ENCODE data around the gene TFAP2A. TPM values are rescaled to one million over a fixed set of nuclear protein-coding genes. Genes with fewer than 3 reads are reported as not detected.

TFAP2A gene
- polyA plus RNA-seq, 4 donors = 0.19 to 0.58 TPM; not detected in 2

- Histone ChIP-seq H3K9me3 (ENCODE audit: control insufficient read depth in 2 of 2, insufficient read depth in 1 of 2, low read depth in 1 of 2, low read length in 1 of 2) (peaks cover 0 to 15% of the 10 kb centered on the region in 2 donors), H3K4me1 (ENCODE audit: control insufficient read depth in 3 of 3, insufficient read depth in 2 of 3, low read depth in 1 of 3, low read length in 2 of 3) (peaks cover 7 to 32% (median 9%) of the 10 kb centered on the region in 3 donors), H3K27me3 (ENCODE audit: control insufficient read depth in 3 of 3, insufficient read depth in 3 of 3, low read length in 3 of 3) (peaks cover 10 to 89% (median 63%) of the 10 kb centered on the region in 3 donors), H3K27ac (ENCODE audit: low read depth in 1 of 3, low read length in 2 of 3) (no peak overlapping the region), H3K4me3 (ENCODE audit: low read depth in 1 of 3, low read length in 3 of 3) (peak overlapping the region; percentile 57 to 77 (median 59)), H3K36me3 (ENCODE audit: control insufficient read depth in 3 of 3, insufficient read depth in 2 of 3, low read depth in 1 of 3, low read length in 3 of 3) (no peaks in the 10 kb centered on the region)
- DNase-seq = no peak
- 0 to 1% (median 1%) methylated on average over 49 to 82 of the region's 82 CpGs for WGBS, 3 donors
- FAIRE-seq = no peak
Measured at GRCh38 chr6:10412461-10413261, 2.2 kb downstream of the TFAP2A start.

DNA sequence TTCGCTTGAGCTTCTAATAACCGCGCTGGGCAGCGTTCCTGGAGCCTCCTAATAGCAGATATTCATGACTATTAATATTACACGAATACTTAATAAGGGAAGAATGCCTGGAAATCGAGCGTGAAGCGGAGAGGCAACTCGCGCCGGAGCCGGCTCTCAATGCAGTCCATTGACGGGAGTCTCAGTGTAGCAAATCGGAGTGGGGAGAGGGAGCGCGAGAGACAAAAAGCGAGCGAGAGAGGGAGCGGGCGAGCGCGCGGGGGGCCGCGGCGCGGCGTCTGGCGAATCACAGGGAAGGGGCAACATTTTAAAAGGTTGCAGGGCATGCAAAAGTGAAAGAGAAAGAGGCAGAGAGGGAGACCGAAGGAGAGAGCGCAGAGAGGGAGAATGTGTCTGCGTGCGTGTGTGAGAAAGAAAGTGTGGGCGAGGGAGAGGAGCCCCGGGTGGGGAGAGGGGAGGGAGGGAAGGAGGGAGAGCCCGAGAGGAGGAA lies 2.9 kb downstream of the TFAP2A start:
- H3K4me3 ChIP-seq (ENCODE audit: low read depth in 1 of 3, low read length in 3 of 3) = peak overlapping the region; percentile 57 to 77 (median 59)
- DNase-seq (peak; percentile 33 to 60), FAIRE-seq (no peak)
- H3K27me3 ChIP-seq (ENCODE audit: control insufficient read depth in 3 of 3, insufficient read depth in 3 of 3, low read length in 3 of 3) = peaks cover 5 to 89% (median 56%) of the 10 kb centered on the region in 3 donors
- peaks cover 7 to 32% (median 9%) of the 10 kb centered on the region in 3 donors for H3K4me1 ChIP-seq (ENCODE audit: control insufficient read depth in 3 of 3, insufficient read depth in 2 of 3, low read depth in 1 of 3, low read length in 2 of 3)
- no peaks in the 10 kb centered on the region for H3K36me3 ChIP-seq (ENCODE audit: control insufficient read depth in 3 of 3, insufficient read depth in 2 of 3, low read depth in 1 of 3, low read length in 3 of 3)
- WGBS, 3 donors = 1% methylated on average over 36 of the region's 36 CpGs
- no peak overlapping the region for H3K27ac ChIP-seq (ENCODE audit: low read depth in 1 of 3, low read length in 2 of 3)
- H3K9me3 ChIP-seq (ENCODE audit: control insufficient read depth in 2 of 2, insufficient read depth in 1 of 2, low read depth in 1 of 2, low read length in 1 of 2) = peaks cover 0 to 15% of the 10 kb centered on the region in 2 donors

DNA sequence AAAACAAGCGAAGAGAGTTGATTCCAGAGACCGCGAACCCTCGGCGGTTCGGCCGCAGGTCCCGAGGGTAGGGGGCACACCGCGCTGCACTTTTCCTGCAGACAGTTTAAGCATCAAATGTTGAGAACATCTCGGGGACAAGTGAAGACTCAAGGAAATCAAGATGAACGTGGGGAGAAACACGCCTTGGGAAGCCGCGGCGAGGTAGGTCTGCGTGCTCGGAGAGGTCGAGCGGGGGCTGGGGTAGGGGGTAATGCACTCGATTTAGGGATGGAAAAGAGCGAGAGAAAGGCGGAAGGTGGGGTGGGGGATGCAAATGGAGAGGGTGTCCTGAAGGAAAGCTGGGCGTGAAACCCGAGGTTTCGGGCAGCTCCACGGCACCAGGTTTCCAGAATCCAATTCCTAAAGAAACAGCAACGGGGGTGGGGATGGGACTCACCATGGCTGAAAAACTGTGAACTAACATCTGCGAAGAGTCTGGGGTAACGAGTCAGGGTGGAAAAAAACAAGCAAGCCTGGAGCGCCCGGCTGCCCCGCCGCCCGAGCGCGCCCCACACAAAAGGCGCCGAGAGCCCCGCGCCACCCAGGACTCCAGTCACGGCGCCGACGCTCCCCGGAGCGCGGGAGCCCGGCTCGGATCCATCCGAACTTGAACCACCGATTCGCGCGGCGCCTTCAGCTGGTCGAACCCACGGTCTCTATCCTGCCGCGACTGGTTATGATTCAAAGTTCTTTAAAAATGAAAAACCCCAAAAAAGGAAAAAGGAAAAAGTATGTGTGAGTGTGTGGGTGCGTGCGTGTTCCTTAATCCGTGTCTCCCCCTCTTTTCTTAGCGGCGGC lies 3.5 kb downstream of the TFAP2A start:
- DNase-seq (no peak), FAIRE-seq (no peak)
- Histone ChIP-seq H3K27me3 (ENCODE audit: control insufficient read depth in 3 of 3, insufficient read depth in 3 of 3, low read length in 3 of 3) (peaks cover 5 to 89% (median 50%) of the 10 kb centered on the region in 3 donors), H3K9me3 (ENCODE audit: control insufficient read depth in 2 of 2, insufficient read depth in 1 of 2, low read depth in 1 of 2, low read length in 1 of 2) (peaks cover 0 to 12% of the 10 kb centered on the region in 2 donors), H3K4me3 (ENCODE audit: low read depth in 1 of 3, low read length in 3 of 3) (peak overlapping the region; percentile 57 to 77 (median 59)), H3K27ac (ENCODE audit: low read depth in 1 of 3, low read length in 2 of 3) (no peak overlapping the region), H3K4me1 (ENCODE audit: control insufficient read depth in 3 of 3, insufficient read depth in 2 of 3, low read depth in 1 of 3, low read length in 2 of 3) (peaks cover 7 to 32% (median 9%) of the 10 kb centered on the region in 3 donors), H3K36me3 (ENCODE audit: control insufficient read depth in 3 of 3, insufficient read depth in 2 of 3, low read depth in 1 of 3, low read length in 3 of 3) (no peaks in the 10 kb centered on the region)
- 3 to 10% (median 8%) methylated on average over 65 of the region's 65 CpGs for WGBS, 3 donors

DNA sequence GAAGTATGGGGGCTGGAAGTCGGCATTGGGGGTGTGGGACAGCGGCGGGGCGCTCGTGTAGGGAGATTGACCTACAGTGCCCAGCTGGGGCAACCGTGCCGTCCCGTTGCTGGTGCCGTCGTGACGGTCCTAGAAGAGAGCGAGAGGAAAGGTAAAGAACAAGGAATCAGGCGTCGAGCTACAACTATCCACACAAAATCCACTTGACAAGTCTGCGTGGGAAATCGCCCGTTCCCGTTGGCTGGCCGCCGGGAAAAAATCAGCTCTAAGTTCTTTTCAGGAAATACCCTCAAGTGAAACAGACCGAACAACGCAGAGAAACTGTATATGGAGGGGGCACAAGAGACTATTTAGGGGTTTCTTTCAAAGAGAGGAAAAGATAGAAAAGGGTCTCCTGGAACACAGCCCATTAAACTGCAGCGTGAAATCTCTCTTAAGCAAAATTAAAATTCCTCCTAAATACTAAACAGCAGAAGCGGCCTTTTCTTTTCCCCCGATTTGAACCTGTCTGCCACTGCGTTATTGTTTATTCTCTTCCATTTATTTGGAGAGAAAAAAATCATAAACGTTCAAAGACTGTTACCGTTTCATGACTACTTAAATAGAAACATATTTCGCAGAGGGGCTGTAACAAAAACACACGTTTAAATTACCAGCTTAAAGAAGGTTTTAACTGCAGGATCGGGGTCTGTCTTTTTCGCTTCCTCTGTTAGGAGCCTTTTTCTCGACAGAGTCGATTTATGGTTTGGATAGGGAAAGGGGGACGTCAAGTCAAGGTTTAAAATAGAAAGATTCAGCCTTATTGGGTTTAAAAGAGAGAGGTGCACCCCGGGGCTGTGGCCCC lies 4.4 kb downstream of the TFAP2A start:
- Histone ChIP-seq H3K36me3 (ENCODE audit: control insufficient read depth in 3 of 3, insufficient read depth in 2 of 3, low read depth in 1 of 3, low read length in 3 of 3) (no peaks in the 10 kb centered on the region), H3K27me3 (ENCODE audit: control insufficient read depth in 3 of 3, insufficient read depth in 3 of 3, low read length in 3 of 3) (peaks cover 5 to 82% (median 42%) of the 10 kb centered on the region in 3 donors), H3K9me3 (ENCODE audit: control insufficient read depth in 2 of 2, insufficient read depth in 1 of 2, low read depth in 1 of 2, low read length in 1 of 2) (peaks cover 0 to 7% of the 10 kb centered on the region in 2 donors), H3K4me1 (ENCODE audit: control insufficient read depth in 3 of 3, insufficient read depth in 2 of 3, low read depth in 1 of 3, low read length in 2 of 3) (peaks cover 6 to 30% (median 7%) of the 10 kb centered on the region in 3 donors), H3K27ac (ENCODE audit: low read depth in 1 of 3, low read length in 2 of 3) (no peak overlapping the region), H3K4me3 (ENCODE audit: low read depth in 1 of 3, low read length in 3 of 3) (no peak overlapping the region)
- DNase-seq = no peak
- FAIRE-seq = no peak
- 8 to 11% (median 8%) methylated on average over 36 of the region's 36 CpGs for WGBS, 3 donors

- Histone ChIP-seq H3K4me1 (ENCODE audit: control insufficient read depth in 3 of 3, insufficient read depth in 2 of 3, low read depth in 1 of 3, low read length in 2 of 3) (peaks cover 5 to 26% (median 7%) of the 10 kb centered on the region in 3 donors), H3K27me3 (ENCODE audit: control insufficient read depth in 3 of 3, insufficient read depth in 3 of 3, low read length in 3 of 3) (peaks cover 5 to 81% (median 41%) of the 10 kb centered on the region in 3 donors), H3K36me3 (ENCODE audit: control insufficient read depth in 3 of 3, insufficient read depth in 2 of 3, low read depth in 1 of 3, low read length in 3 of 3) (no peaks in the 10 kb centered on the region), H3K27ac (ENCODE audit: low read depth in 1 of 3, low read length in 2 of 3) (no peak overlapping the region), H3K9me3 (ENCODE audit: control insufficient read depth in 2 of 2, insufficient read depth in 1 of 2, low read depth in 1 of 2, low read length in 1 of 2) (peaks cover 2 to 10% of the 10 kb centered on the region in 2 donors), H3K4me3 (ENCODE audit: low read depth in 1 of 3, low read length in 3 of 3) (no peak overlapping the region)
- DNase-seq (no peak), FAIRE-seq (no peak)
- 9 to 25% (median 19%) methylated on average over 30 of the region's 30 CpGs for WGBS, 3 donors
Measured at GRCh38 chr6:10409731-10410206, 5.1 kb downstream of the TFAP2A start.

DNA sequence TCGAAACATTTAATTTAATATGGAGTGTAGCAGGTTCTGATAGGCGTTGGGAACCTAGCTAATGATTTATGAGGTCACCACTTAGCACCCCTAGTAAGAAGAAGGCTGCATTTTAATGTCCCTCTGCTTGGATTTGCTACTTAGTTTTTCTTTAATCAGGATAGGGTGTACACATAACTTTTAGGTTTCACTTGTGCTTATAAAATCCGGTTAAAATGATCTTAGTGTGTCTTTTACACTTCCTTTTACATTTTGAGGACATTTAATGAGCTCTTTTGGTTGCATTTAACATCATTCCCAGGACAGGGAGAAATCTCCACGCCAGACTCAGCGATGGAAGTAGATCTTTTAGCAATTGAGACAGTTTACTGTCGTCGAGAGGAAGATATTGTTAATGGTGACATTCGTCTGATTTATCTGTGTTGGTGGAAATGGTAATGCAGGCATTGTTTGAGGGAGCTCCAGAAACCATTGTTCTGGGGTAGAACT lies 5.6 kb downstream of the TFAP2A start:
- FAIRE-seq (no peak), DNase-seq (no peak)
- Histone ChIP-seq H3K9me3 (ENCODE audit: control insufficient read depth in 2 of 2, insufficient read depth in 1 of 2, low read depth in 1 of 2, low read length in 1 of 2) (peaks cover 2 to 13% of the 10 kb centered on the region in 2 donors), H3K4me1 (ENCODE audit: control insufficient read depth in 3 of 3, insufficient read depth in 2 of 3, low read depth in 1 of 3, low read length in 2 of 3) (peaks cover 5 to 24% (median 7%) of the 10 kb centered on the region in 3 donors), H3K27me3 (ENCODE audit: control insufficient read depth in 3 of 3, insufficient read depth in 3 of 3, low read length in 3 of 3) (peaks cover 5 to 81% (median 37%) of the 10 kb centered on the region in 3 donors), H3K4me3 (ENCODE audit: low read depth in 1 of 3, low read length in 3 of 3) (no peak overlapping the region), H3K36me3 (ENCODE audit: control insufficient read depth in 3 of 3, insufficient read depth in 2 of 3, low read depth in 1 of 3, low read length in 3 of 3) (no peaks in the 10 kb centered on the region), H3K27ac (ENCODE audit: low read depth in 1 of 3, low read length in 2 of 3) (no peak overlapping the region)
- 11 to 15% (median 11%) methylated on average over 8 of the region's 8 CpGs for WGBS, 3 donors

DNA sequence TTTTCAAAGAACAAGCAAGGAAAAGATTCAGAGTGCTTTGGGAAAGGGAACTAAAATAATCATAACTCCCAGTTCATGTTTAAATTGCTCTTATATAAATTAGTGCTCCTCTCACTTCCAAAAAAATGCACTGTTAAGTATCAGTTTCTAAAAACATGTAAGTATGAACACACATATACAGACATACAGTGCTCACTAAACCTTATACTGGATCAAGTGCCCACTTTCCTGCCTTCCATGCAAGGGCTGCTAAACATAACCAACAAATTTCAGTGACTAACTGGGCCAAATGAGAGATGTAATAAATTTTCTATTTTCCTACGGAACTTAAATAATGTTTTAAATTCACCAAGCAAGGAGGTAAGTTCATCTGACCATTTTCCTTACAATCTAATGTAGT lies 6.4 kb downstream of the TFAP2A start:
- Histone ChIP-seq H3K4me1 (ENCODE audit: control insufficient read depth in 3 of 3, insufficient read depth in 2 of 3, low read depth in 1 of 3, low read length in 2 of 3) (peaks cover 3 to 22% (median 7%) of the 10 kb centered on the region in 3 donors), H3K27ac (ENCODE audit: low read depth in 1 of 3, low read length in 2 of 3) (no peak overlapping the region), H3K27me3 (ENCODE audit: control insufficient read depth in 3 of 3, insufficient read depth in 3 of 3, low read length in 3 of 3) (peaks cover 5 to 73% (median 30%) of the 10 kb centered on the region in 3 donors), H3K36me3 (ENCODE audit: control insufficient read depth in 3 of 3, insufficient read depth in 2 of 3, low read depth in 1 of 3, low read length in 3 of 3) (no peaks in the 10 kb centered on the region), H3K4me3 (ENCODE audit: low read depth in 1 of 3, low read length in 3 of 3) (no peak overlapping the region), H3K9me3 (ENCODE audit: control insufficient read depth in 2 of 2, insufficient read depth in 1 of 2, low read depth in 1 of 2, low read length in 1 of 2) (peaks cover 2 to 13% of the 10 kb centered on the region in 2 donors)
- 6 to 25% (median 14%) methylated on average over 1 of the region's 1 CpG for whole genome bisulfite sequencing, 3 donors
- FAIRE-seq (no peak), DNase-seq (no peak)
